SK-N-MC (cell line): ENCODE data around the gene FMO2.

ENCODE experiments used
- EZH2 ChIP-seq: fragments of 200-600 bp; sonication (generic); IDR thresholded peaks from one replicate; pipeline ENCODE4 v1.6.1; 2017; ENCODE audit warnings: antibody characterized with exemption
- FOXP2 ChIP-seq: optimal IDR thresholded peaks from 2 replicates; pipeline ENCODE3; 2011; ENCODE audit warnings: mild to moderate bottlenecking, moderate library complexity; ENCODE audit not compliant: insufficient read depth; ENCODE audit errors: extremely low read length, control extremely low read depth
- POLR2AphosphoS5 ChIP-seq: IDR thresholded peaks from 2 replicates; pipeline ENCODE4 v1.6.1; 2012; ENCODE audit warnings: mild to moderate bottlenecking, low read depth, low read length, borderline replicate concordance

- TF ChIP-seq POLR2AphosphoS5 (no peak), EZH2 (no peak), FOXP2 (no peak)
Observed at GRCh38 chr1:171160211-171160610, 24.9 kb upstream of the FMO2 start.
